Skin of body (tissue), 2 donors: Measurements from ENCODE around the gene HAUS5. TPM values are rescaled to one million over a fixed set of nuclear protein-coding genes. Genes with fewer than 3 reads are reported as not detected.

Source experiments
- DNase-seq: peaks from one replicate; lab custom pipeline; 2025; lab: John Stamatoyannopoulos, UW
- total RNA-seq: library from RNA; depleted of rRNA; stranded (reverse); fragments of >200 nt; gene quantifications from one replicate; pipeline ENCODE4 v1.2.3, GENCODE V29; 2014

HAUS5 gene
- total RNA-seq, 1 donor from 2014 or later, result 6.9 TPM

GRCh38 chr19:35607661-35608060 lies 4.9 kb upstream of the HAUS5 start:
- DNase-seq, result no peak

DNA sequence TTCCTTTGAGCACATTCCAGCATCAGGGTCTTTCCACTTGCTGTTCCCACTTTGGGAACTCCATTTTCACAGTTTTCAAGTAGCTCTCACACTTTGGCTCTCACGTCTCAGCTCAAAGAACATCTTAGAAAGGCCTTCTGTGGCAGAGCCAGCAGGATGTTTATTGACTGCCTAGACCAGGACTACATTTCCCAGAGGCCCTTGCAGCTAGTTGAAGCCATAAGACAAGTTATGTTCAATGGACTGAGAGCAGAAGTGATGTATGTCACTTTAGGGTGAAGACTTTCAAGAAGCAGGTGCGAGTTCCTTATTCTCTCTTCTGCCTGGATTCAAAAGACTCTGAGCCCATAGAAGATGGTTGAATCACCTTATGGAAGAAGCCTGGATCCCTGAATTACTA lies 4.3 kb upstream of the HAUS5 start:
- no peak for DNase-seq

GRCh38 chr19:35609851-35610353 lies 2.6 kb upstream of the HAUS5 start:
- DNase-seq, result no peak

GRCh38 chr19:35612224-35612558 lies 344 bp upstream of the HAUS5 start:
- no peak for DNase-seq

DNA sequence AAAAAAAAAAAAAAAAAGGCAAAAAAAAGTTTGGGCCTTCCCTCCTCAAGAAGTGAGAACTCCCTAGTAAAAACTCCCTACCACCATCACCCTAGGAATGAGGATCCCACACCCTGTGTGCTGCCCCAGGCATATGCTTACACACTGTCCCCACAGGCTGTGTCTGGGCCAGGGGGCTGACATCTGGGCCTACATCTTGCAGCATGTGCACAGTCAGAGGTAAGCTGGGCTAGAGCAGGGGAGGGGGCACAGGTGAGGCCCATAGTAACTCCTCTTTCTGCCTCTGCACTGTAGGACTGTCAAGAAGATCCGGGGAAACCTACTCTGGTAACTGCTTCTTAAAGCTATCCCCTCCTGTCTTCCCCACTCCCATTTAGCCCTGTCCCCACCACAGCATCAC lies 1.0 kb downstream of the HAUS5 start:
- no peak for DNase-seq

DNA sequence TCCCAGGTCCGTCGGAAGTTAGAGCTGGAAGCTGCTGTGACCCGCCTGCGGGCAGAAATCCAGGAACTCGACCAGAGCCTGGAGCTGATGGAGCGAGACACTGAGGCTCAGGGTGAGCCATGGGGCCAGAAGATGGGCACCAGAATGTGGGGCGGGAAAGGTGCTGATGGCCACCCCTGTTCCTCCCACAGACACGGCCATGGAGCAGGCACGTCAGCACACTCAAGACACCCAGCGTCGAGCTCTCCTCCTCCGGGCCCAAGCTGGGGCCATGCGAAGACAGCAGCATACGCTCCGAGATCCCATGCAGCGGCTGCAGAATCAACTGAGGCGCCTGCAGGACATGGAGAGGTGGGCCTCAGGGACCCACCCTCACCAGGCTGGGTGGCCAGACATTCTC lies 2.5 kb downstream of the HAUS5 start:
- DNase-seq, result no peak

DNA sequence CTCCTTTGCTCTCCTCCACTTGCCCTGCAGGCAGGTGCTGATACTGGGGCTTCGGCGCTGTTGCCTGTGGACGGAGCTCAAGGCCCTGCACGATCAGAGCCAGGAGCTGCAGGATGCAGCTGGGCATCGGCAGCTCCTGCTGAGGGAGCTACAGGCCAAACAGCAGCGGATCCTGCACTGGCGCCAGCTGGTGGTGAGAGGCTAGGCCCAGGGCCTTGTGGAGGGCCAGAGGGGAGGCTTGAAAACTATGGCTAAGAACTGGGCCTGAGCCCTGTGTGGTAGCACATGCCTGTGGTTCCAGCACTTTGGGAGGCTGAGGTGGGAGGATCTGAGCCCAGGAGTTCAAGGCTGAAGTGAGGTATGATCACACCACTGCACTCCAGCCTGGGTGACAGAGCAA lies 6.3 kb downstream of the HAUS5 start:
- no peak for DNase-seq

- DNase-seq, result no peak
Observed at GRCh38 chr19:35619290-35619923, 6.9 kb downstream of the HAUS5 start.

- DNase-seq, result no peak
Observed at GRCh38 chr19:35620001-35620400, 7.5 kb downstream of the HAUS5 start.

- no peak for DNase-seq
Observed at GRCh38 chr19:35621708-35622107, 9.2 kb downstream of the HAUS5 start.

DNA sequence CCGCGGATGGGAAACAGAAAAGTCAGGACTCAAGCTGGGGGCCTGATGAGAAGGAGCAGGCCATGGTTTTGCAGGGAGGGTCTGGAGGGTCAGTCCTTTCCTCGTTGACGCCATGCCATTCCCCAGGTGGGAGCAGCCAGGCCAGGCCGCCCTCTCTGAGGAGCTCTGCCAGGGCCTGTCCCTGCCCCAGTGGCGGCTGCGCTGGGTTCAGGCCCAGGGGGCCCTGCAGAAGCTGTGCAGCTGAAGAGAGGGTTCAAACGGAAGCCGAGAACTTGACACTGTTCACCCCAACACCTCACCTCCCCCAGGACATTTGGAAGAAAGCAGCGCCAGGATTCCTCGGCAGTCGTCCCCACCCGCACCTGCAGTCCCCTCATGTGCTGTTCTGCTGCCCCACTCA lies 10.2 kb downstream of the HAUS5 start:
- DNase-seq, result no peak

GRCh38 chr19:35623327-35624010 lies 10.9 kb downstream of the HAUS5 start:
- DNase-seq, result no peak

DNA sequence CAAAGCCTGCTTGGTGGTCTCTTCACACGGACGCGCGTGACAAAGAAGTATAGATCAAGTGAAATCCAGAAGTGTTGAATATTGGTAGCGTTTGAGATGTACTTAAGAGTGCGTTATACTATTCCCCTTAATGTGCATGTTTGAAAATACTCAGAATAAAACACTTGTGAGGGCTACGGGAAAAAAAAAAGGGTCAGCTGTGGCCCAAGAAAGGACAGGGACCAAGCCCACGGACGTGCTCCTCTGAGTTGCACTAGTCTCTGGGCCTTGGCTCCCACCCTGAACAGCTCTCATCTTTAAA lies 15.7 kb downstream of the HAUS5 start:
- DNase-seq, result no peak

GRCh38 chr19:35628565-35629331 lies 16.2 kb downstream of the HAUS5 start, which contains the start of gene RBM42:
Gene RBM42, plus strand, starts transcription at chr19:35629036. Its CDS starts 118 bp downstream, at chr19:35629154.
- peak; percentile 100 for DNase-seq

DNA sequence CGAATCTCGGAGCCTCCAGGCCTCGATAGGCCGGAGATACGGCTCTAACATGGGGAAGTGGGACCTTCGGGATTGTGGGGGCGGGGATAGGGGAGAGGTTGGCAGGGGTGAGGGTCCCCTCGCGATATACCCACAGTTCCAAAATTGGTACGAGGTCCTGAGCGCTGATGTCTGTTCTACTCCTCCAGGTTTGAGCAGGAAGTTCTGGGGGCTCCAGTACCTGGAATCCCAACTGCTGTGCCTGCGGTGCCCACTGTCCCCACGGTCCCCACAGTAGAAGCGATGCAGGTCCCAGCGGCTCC lies 16.7 kb downstream of the HAUS5 start:
- no peak for DNase-seq

- DNase-seq, result no peak
Observed at GRCh38 chr19:35633727-35634440, 21.3 kb downstream of the HAUS5 start.

GRCh38 chr19:35636651-35637050 lies 24.1 kb downstream of the HAUS5 start:
- DNase-seq, result no peak

DNA sequence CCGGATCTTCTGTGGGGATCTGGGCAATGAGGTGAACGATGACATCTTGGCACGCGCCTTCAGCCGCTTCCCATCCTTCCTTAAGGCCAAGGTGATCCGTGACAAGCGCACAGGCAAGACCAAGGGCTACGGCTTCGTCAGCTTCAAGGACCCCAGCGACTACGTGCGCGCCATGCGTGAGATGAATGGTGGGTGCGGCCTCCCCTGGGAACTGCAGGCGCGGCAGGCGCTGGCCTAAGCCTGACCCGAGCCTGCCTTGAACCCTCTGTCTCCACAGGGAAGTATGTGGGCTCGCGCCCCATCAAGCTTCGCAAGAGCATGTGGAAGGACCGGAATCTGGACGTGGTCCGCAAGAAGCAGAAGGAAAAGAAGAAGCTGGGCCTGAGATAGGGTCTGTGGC lies 24.6 kb downstream of the HAUS5 start:
- DNase-seq, result no peak

GRCh38 chr19:35639321-35639639 lies 26.7 kb downstream of the HAUS5 start:
- no peak for DNase-seq

GRCh38 chr19:35639863-35640262 lies 27.3 kb downstream of the HAUS5 start:
- DNase-seq, result no peak

GRCh38 chr19:35641515-35642151 lies 29.1 kb downstream of the HAUS5 start, which contains the start of gene ETV2:
Gene ETV2, plus strand, starts transcription at chr19:35641745. Its CDS starts 716 bp downstream, at chr19:35642461.
- peak; percentile 25 for DNase-seq

GRCh38 chr19:35642312-35642711 lies 29.8 kb downstream of the HAUS5 start:
- no peak for DNase-seq
